ENCODE data around the gene NT5DC3. TPM values are rescaled to one million over a fixed set of nuclear protein-coding genes. Genes with fewer than 3 reads are reported as not detected.
A peak's percentile ranks its signal among the peaks of the same experiment; 100 is the strongest.

Gene NT5DC3
- total RNA-seq, 1 donor from 2014 or later: 6.6 TPM

DNA sequence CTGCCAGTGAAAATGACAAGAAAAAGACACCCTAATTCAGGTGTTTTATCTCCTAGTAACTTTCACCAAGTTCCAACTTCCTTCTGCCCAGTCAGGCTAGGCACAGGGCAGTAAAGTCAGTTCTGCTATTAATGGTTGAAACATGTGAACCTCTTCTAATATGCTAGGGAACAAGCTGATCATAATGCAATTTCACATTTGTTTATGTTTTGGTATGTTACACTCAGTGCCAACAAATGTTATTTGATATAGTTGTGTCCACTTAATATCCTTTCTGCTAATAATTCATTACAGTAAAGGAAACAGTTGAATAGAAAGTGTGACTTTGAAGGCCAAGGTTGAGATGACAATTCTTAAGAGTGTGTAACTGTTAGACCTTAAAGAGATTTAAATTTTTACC lies 17.2 kb downstream of the NT5DC3 start:
- H3K36me3 ChIP-seq: peaks cover 0 to 9% of the 10 kb centered on the region in 2 donors
- H3K27ac ChIP-seq: no peak overlapping the region
- peaks cover 3 to 23% of the 10 kb centered on the region in 2 donors for H3K4me1 ChIP-seq
- no peaks in the 10 kb centered on the region for H3K27me3 ChIP-seq
- DNase-seq (ENCODE audit: low spot score in 2 of 2): no peak
- TF ChIP-seq, protein P1, sequence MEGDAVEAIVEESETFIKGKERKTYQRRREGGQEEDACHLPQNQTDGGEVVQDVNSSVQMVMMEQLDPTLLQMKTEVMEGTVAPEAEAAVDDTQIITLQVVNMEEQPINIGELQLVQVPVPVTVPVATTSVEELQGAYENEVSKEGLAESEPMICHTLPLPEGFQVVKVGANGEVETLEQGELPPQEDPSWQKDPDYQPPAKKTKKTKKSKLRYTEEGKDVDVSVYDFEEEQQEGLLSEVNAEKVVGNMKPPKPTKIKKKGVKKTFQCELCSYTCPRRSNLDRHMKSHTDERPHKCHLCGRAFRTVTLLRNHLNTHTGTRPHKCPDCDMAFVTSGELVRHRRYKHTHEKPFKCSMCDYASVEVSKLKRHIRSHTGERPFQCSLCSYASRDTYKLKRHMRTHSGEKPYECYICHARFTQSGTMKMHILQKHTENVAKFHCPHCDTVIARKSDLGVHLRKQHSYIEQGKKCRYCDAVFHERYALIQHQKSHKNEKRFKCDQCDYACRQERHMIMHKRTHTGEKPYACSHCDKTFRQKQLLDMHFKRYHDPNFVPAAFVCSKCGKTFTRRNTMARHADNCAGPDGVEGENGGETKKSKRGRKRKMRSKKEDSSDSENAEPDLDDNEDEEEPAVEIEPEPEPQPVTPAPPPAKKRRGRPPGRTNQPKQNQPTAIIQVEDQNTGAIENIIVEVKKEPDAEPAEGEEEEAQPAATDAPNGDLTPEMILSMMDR (IDR thresholded peaks at IDR 0.05): no peak
- intact Hi-C loops (cut with DNase I): no loop called here
- H3K9me3 ChIP-seq: no peaks in the 10 kb centered on the region
- no peak overlapping the region for H3K4me3 ChIP-seq

DNA sequence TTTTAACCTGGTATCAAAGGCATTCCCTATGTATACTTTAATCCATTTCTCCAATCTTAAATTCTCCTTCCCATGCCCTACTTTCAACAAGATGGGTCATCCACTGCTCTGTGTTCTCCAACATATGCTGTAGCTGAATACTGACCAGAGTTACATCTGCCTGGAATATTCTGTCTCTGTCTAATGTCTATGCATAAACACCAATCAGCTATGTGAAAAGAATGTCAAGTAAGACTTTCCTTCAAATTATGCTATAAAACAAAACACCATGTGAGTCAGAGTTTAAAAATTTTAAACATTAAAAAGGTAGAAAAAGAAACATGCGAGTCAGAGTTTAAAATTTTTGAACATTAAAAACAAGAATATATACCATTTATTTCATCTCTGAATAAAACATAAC lies 19.3 kb downstream of the NT5DC3 start:
- H3K4me1 ChIP-seq: peaks cover 3 to 24% of the 10 kb centered on the region in 2 donors
- no peak overlapping the region for H3K4me3 ChIP-seq
- no peak overlapping the region for H3K27ac ChIP-seq
- TF ChIP-seq, protein P1 (IDR thresholded peaks at IDR 0.05): no peak
- H3K36me3 ChIP-seq: peaks cover 0 to 9% of the 10 kb centered on the region in 2 donors
- no peaks in the 10 kb centered on the region for H3K27me3 ChIP-seq
- no peaks in the 10 kb centered on the region for H3K9me3 ChIP-seq
- DNase-seq (ENCODE audit: low spot score in 2 of 2): no peak
- intact Hi-C loops (cut with DNase I): no loop called here

DNA sequence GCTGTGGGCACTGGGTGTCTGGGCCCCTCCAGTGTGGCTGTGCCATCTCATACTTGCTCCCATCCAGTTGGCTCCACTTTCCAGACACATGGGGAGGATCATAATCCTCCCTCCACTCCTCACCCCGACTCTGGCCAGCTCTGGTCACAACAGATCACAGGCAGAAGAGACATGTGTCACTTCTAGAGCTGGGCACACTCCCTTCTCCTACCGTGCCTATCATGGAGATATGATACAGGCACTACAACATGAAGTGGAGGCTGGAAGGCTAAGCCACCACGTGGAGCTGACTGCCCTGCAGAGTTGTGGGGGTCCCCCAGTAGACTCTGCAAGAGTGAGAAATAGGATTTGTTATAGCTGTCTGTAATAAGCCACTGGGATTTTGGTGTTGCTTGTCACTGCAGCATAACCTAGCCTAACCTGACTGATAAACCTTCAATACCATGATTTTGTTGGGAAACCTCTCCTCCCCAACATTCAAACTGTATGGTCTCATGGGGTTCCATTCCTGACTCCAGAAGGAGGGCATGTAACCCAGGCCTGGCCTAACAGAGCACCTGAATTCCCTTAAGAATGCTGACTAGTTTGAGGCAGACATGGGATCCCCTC lies 20.0 kb downstream of the NT5DC3 start:
- H3K4me1 ChIP-seq: peaks cover 3 to 28% of the 10 kb centered on the region in 2 donors
- no peak for DNase-seq (ENCODE audit: low spot score in 2 of 2)

DNA sequence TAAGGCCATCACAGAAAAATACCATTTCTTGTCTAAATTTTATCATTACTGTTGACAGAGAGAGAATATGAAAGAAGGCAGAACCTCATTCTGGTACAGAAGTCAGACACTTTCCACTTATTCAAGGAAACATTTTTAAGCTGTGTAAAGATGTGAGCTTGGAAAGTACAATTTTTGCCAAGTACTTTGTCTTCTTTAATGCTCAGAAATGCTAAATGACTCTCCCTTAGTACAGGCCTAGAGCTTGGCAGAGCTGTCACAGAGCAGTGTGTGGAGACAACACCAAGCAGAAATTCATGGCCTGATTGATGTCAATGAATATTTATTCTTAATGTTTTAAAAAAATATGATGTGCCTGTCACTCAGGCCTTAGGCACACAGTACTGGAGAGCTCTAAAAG lies 20.7 kb downstream of the NT5DC3 start:
- H3K27ac ChIP-seq: peak overlapping the region; percentile 43 to 47
- TF ChIP-seq, protein P1 (IDR thresholded peaks at IDR 0.05): no peak
- H3K4me1 ChIP-seq: peaks cover 3 to 29% of the 10 kb centered on the region in 2 donors
- intact Hi-C loops (cut with DNase I): no loop called here
- H3K4me3 ChIP-seq: no peak overlapping the region
- no peak for DNase-seq (ENCODE audit: low spot score in 2 of 2)
- H3K9me3 ChIP-seq: no peaks in the 10 kb centered on the region
- peaks cover 0 to 9% of the 10 kb centered on the region in 2 donors for H3K36me3 ChIP-seq
- no peaks in the 10 kb centered on the region for H3K27me3 ChIP-seq

More for the DNA sequence above, 20.0 kb downstream of the NT5DC3 start:
- H3K36me3 ChIP-seq: peaks cover 0 to 9% of the 10 kb centered on the region in 2 donors
- H3K27ac ChIP-seq: peak overlapping the region; percentile 43 to 47
- H3K4me3 ChIP-seq: no peak overlapping the region
- no peaks in the 10 kb centered on the region for H3K27me3 ChIP-seq
- H3K9me3 ChIP-seq: no peaks in the 10 kb centered on the region
- TF ChIP-seq, protein P1 (IDR thresholded peaks at IDR 0.05): no peak
- intact Hi-C loops (cut with DNase I): no loop called here

GRCh38 chr12:103819892-103820291 lies 21.1 kb downstream of the NT5DC3 start:
- H3K27me3 ChIP-seq: no peaks in the 10 kb centered on the region
- no peak overlapping the region for H3K4me3 ChIP-seq
- intact Hi-C loops (cut with DNase I): no loop called here
- peaks cover 0 to 9% of the 10 kb centered on the region in 2 donors for H3K36me3 ChIP-seq
- peaks cover 3 to 33% of the 10 kb centered on the region in 2 donors for H3K4me1 ChIP-seq
- H3K9me3 ChIP-seq: no peaks in the 10 kb centered on the region
- TF ChIP-seq, protein P1 (IDR thresholded peaks at IDR 0.05): no peak
- no peak overlapping the region for H3K27ac ChIP-seq
- no peak for DNase-seq (ENCODE audit: low spot score in 2 of 2)

Measured in ascending aorta (tissue), 2 donors.